IMR-90 (cell line): Measurements from ENCODE around the gene SASH1. TPM values are rescaled to one million over a fixed set of nuclear protein-coding genes. Genes with fewer than 3 reads are reported as not detected.

ENCODE experiments used
- ATAC-seq: fragments of 200-7000 bp; cut with Tn5 transposase; 2 replicates; pipeline ENCODE4 v1.9.1; 2020; ENCODE audit warnings: low read depth, mild to moderate bottlenecking, moderate library complexity
- BruUV-seq: library from RNA; stranded (reverse); fragments of 400-500 nt; replicated peaks from 2 replicates; lab custom pipeline; 2021; lab: Mats Ljungman, UMichigan
- CTCF ChIA-PET: fragments of 300-600 bp; formaldehyde crosslinking; extraction: SDS; loops from one replicate; lab custom pipeline; 2021; ENCODE audit warnings: antibody characterized with exemption; lab: Yijun Ruan, JAX
- POLR2A ChIA-PET: fragments of 300-600 bp; sonication (Branson Sonifier 250); formaldehyde crosslinking; loops from one replicate; lab custom pipeline; 2022; ENCODE audit warnings: antibody characterized with exemption; ENCODE audit not compliant: unreplicated experiment; lab: Charles Lee
- DNase-seq: peaks from one replicate; pipeline ENCODE4 v3.0.0; 2013
- H2AFZ ChIP-seq: replicated peaks from 2 replicates; pipeline ENCODE3; 2013; ENCODE audit warnings: low read length, mild to moderate bottlenecking; ENCODE audit not compliant: poor library complexity
- H2AK5ac ChIP-seq: 2 replicates; pipeline ENCODE4 v1.6.1; 2013; ENCODE audit warnings: low read depth, low read length, inconsistent platforms
- H2AK9ac ChIP-seq: replicated peaks from 2 replicates; pipeline ENCODE3; 2013; ENCODE audit warnings: mild to moderate bottlenecking, low read depth, low read length, moderate library complexity; ENCODE audit not compliant: poor library complexity
- H2BK120ac ChIP-seq: 2 replicates; pipeline ENCODE4 v1.6.1; 2013; ENCODE audit warnings: low read depth, low read length, inconsistent platforms
- H2BK15ac ChIP-seq: 3 replicates; pipeline ENCODE4 v1.6.1; 2013; ENCODE audit warnings: low read depth, low read length, inconsistent platforms
- H2BK20ac ChIP-seq: 2 replicates; pipeline ENCODE4 v1.6.1; 2013; ENCODE audit warnings: low read depth, mild to moderate bottlenecking, inconsistent platforms, low read length, moderate library complexity
- H2BK5ac ChIP-seq: 2 replicates; pipeline ENCODE4 v1.6.1; 2013; ENCODE audit warnings: mild to moderate bottlenecking, low read depth, low read length, inconsistent platforms; ENCODE audit not compliant: poor library complexity, severe bottlenecking
- H3K14ac ChIP-seq: replicated peaks from 2 replicates; pipeline ENCODE4 v1.6.1; 2013; ENCODE audit warnings: low read depth, low read length, inconsistent platforms
- H3K18ac ChIP-seq: 2 replicates; pipeline ENCODE4 v1.6.1; 2013; ENCODE audit warnings: low read depth, low read length, control low read depth
- H3K23ac ChIP-seq: 2 replicates; pipeline ENCODE4 v1.6.1; 2013; ENCODE audit warnings: low read depth, low read length, inconsistent platforms
- H3K27ac ChIP-seq: 2 replicates; pipeline ENCODE4 v1.5.1; 2013; ENCODE audit warnings: mild to moderate bottlenecking, control low read depth, low read length; ENCODE audit not compliant: insufficient read depth
- H3K27me3 ChIP-seq: 2 replicates; pipeline ENCODE4 v1.6.1; 2013; ENCODE audit warnings: low read length; ENCODE audit not compliant: control insufficient read depth, insufficient read depth
- H3K36me3 ChIP-seq: 2 replicates; pipeline ENCODE4 v1.6.1; 2013; ENCODE audit warnings: low read length, mixed read lengths; ENCODE audit not compliant: control insufficient read depth, insufficient read depth
- H3K4ac ChIP-seq: 2 replicates; pipeline ENCODE4 v1.6.1; 2013; ENCODE audit warnings: low read depth, low read length, inconsistent platforms
- H3K4me1 ChIP-seq: 2 replicates; pipeline ENCODE4 v1.6.1; 2013; ENCODE audit warnings: low read length, mixed read lengths; ENCODE audit not compliant: control insufficient read depth, insufficient read depth
- H3K4me2 ChIP-seq: 2 replicates; pipeline ENCODE4 v1.6.1; 2013; ENCODE audit warnings: low read depth, mild to moderate bottlenecking, control low read depth, low read length, moderate library complexity
- H3K4me3 ChIP-seq: 2 replicates; pipeline ENCODE4 v1.5.1; 2013; ENCODE audit warnings: low read depth, mild to moderate bottlenecking, control low read depth, low read length, moderate library complexity; ENCODE audit not compliant: insufficient read depth
- H3K56ac ChIP-seq: 2 replicates; pipeline ENCODE4 v1.6.1; 2013; ENCODE audit warnings: low read length, inconsistent platforms; ENCODE audit not compliant: insufficient read depth; ENCODE audit errors: extremely low read depth
- H3K79me1 ChIP-seq, 2 experiments: 2 replicates each; pipeline ENCODE4 v1.6.1; 2013; ENCODE audit warnings: low read length in 2 of 2, inconsistent platforms in 1 of 2, low read depth in 1 of 2
- H3K9ac ChIP-seq: 2 replicates; pipeline ENCODE4 v1.6.1; 2013; ENCODE audit warnings: low read depth, low read length, control low read depth
- H3K9me1 ChIP-seq: 2 replicates; pipeline ENCODE4 v1.6.1; 2013; ENCODE audit warnings: low read length, inconsistent platforms; ENCODE audit not compliant: insufficient read depth
- H3K9me3 ChIP-seq: 2 replicates; pipeline ENCODE4 v1.6.1; 2013; ENCODE audit warnings: low read length; ENCODE audit not compliant: control insufficient read depth, insufficient read depth
- H4K20me1 ChIP-seq: 2 replicates; pipeline ENCODE4 v1.6.1; 2013; ENCODE audit warnings: low read length, inconsistent platforms; ENCODE audit not compliant: insufficient read depth
- H4K5ac ChIP-seq: 2 replicates; pipeline ENCODE4 v1.6.1; 2013; ENCODE audit warnings: mild to moderate bottlenecking, low read depth, low read length, control low read depth
- H4K8ac ChIP-seq, 2 experiments: 2 replicates each; pipeline ENCODE4 v1.6.1; 2013; ENCODE audit warnings: low read depth in 2 of 2, low read length in 2 of 2, control low read depth in 1 of 2, inconsistent platforms in 1 of 2
- H4K91ac ChIP-seq: 2 replicates; pipeline ENCODE4 v1.6.1; 2013; ENCODE audit warnings: low read depth, low read length, inconsistent platforms; ENCODE audit not compliant: insufficient read depth
- BHLHE40 ChIP-seq: fragments of 150-350 bp; IDR thresholded peaks from 2 replicates; pipeline ENCODE4 v1.6.1; 2016; ENCODE audit warnings: mild to moderate bottlenecking, low read depth, low read length
- CEBPB ChIP-seq: IDR thresholded peaks from 2 replicates; pipeline ENCODE4 v1.6.1; 2012; ENCODE audit warnings: low read depth, low read length, improper control_type of control experiment
- CHD1 ChIP-seq: IDR thresholded peaks from 2 replicates; pipeline ENCODE4 v1.6.1; 2012; ENCODE audit warnings: low read depth, low read length, improper control_type of control experiment
- MAFK ChIP-seq: IDR thresholded peaks from 2 replicates; pipeline ENCODE4 v1.6.1; 2012; ENCODE audit warnings: low read depth, low read length, improper control_type of control experiment
- MXI1 ChIP-seq: IDR thresholded peaks from 2 replicates; pipeline ENCODE4 v1.6.1; 2012; ENCODE audit warnings: low read depth, mild to moderate bottlenecking, low read length, moderate library complexity, borderline replicate concordance
- NFE2L2 ChIP-seq: fragments of 150-350 bp; IDR thresholded peaks from 2 replicates; pipeline ENCODE4 v1.6.1; 2016; ENCODE audit warnings: low read depth, mild to moderate bottlenecking, low read length
- POLR2A ChIP-seq: IDR thresholded peaks from 2 replicates; pipeline ENCODE4 v1.6.1; 2012; ENCODE audit warnings: mild to moderate bottlenecking, low read depth, low read length
- RCOR1 ChIP-seq: IDR thresholded peaks from 2 replicates; pipeline ENCODE4 v1.6.1; 2012; ENCODE audit warnings: mild to moderate bottlenecking, low read length, improper control_type of control experiment; ENCODE audit not compliant: insufficient replicate concordance
- RFX5 ChIP-seq: IDR thresholded peaks from 2 replicates; pipeline ENCODE4 v1.8.0; 2012; ENCODE audit warnings: low read depth, mild to moderate bottlenecking, low read length, moderate library complexity
- SMC3 ChIP-seq: fragments of 150-350 bp; IDR thresholded peaks from 2 replicates; pipeline ENCODE4 v1.6.1; 2016; ENCODE audit warnings: low read depth, mild to moderate bottlenecking, antibody characterized with exemption, low read length, moderate library complexity
- USF2 ChIP-seq: fragments of 150-350 bp; IDR thresholded peaks from 2 replicates; pipeline ENCODE4 v1.6.1; 2017; ENCODE audit warnings: mild to moderate bottlenecking, antibody characterized with exemption, low read length, low read depth
- WGBS, 2 experiments: methylation state at CpG; one replicate each; pipeline versions ENCODE4 v1.1.5 to v1.1.7; 2013; ENCODE audit warnings: missing lambda C conversion rate in 2 of 2; ENCODE audit not compliant: insufficient read length in 1 of 2; ENCODE audit errors: extremely low coverage in 2 of 2; 5-methylcytosine and 5-hydroxymethylcytosine counted together
- dilution Hi-C: fragments of 300-500 bp; cut with HindIII; formaldehyde crosslinking; loops from one replicate; pipeline ENCODE4 v1.14.3; 2018; ENCODE audit warnings: low sequenced_read_pairs; ENCODE audit not compliant: unreplicated experiment
- in situ Hi-C: fragments of 300-500 bp; cut with MboI; formaldehyde crosslinking; loops from 3 replicates; pipeline ENCODE4 v1.14.3; 2019; ENCODE audit warnings: low sequenced_read_pairs, inconsistent platforms, mixed read lengths
- intact Hi-C: fragments of 100-400 bp; cut with micrococcal nuclease; formaldehyde crosslinking; loops from 2 replicates; pipeline ENCODE4 v1.10.0; 2022
- polyA plus RNA-seq, 3 experiments: library from polyadenylated mRNA; depleted of rRNA; stranded (reverse); fragments of >200 nt; gene quantifications; 2 replicates each; pipeline ENCODE4 v1.2.3, GENCODE V29; 2012; ENCODE audit warnings: low replicate concordance in 1 of 3
- total RNA-seq: library from RNA; depleted of rRNA; stranded (reverse); fragments of >200 nt; gene quantifications from 2 replicates; pipeline ENCODE4 v1.2.3, GENCODE V29; 2012
- TF ChIP-seq, protein P1 (sequence below): conservative IDR thresholded peaks from 2 replicates; pipeline ENCODE4 v1.5.1; 2012; ENCODE audit warnings: mild to moderate bottlenecking, low read depth, low read length, improper control_type of control experiment
- TF ChIP-seq, protein P2 (sequence below): fragments of 150-350 bp; IDR thresholded peaks from 2 replicates; pipeline ENCODE4 v1.6.1; 2016; ENCODE audit warnings: low read depth, mild to moderate bottlenecking, low read length, moderate library complexity, borderline replicate concordance

The SASH1 gene
- total and polyA plus RNA-seq, 2 of the 4 experiments (the other 2 are of a cell fraction), result 11.6 to 16.5 TPM

DNA sequence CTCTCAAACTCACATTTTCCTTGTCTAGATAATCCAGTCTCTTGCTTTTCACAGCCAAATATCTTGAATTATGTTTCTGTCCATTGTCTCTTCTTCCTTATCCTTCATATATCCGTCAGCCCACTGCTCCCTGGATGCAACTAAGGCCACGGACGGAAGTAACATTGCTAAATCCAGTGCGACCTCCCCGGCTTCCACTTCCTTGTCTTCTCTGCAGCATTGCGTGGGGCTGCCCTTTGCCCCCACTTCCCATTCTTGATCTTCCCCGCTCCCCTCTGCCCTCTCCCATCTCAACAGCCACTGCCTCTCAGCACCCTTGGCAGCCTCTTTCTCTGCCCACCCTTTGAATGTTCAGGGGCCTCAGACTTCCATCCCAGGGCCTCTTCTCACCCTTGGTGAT, 213.8 kb downstream of the SASH1 start:
- WGBS, 2 experiments, result 76% methylated on average over 6 of the region's 7 CpGs; no CpG with 5 or more reads in 1 of the 2 experiments
- intact Hi-C loops (loop anchor here (5.0 kb wide), 2 partner anchors 391 to 471 kb away; no protein-coding TSS in a partner anchor), dilution Hi-C loops (no loop called here), in situ Hi-C loops (no loop called here)
- Histone ChIP-seq H4K91ac (no peak overlapping the region), H3K27me3 (no peaks in the 10 kb centered on the region), H2AFZ (no peak overlapping the region), H3K4me2 (no peak overlapping the region), H3K9me3 (no peaks in the 10 kb centered on the region; the same call in 1 of the 2 replicates), H2BK5ac (no peak overlapping the region), H3K4me1 (no peaks in the 10 kb centered on the region; the same call in 1 of the 2 replicates), H3K9me1 (peaks cover 7% of the 10 kb centered on the region), H3K14ac (no peak overlapping the region), H3K79me1 (no peaks in the 10 kb centered on the region), H3K36me3 (no peaks in the 10 kb centered on the region), H2AK5ac (no peak overlapping the region), H2BK120ac (no peak overlapping the region), H3K56ac (no peak overlapping the region), H4K5ac (no peak overlapping the region), H2BK15ac (no peak overlapping the region), H3K23ac (no peak overlapping the region), H4K20me1 (no peaks in the 10 kb centered on the region), H4K8ac (no peak overlapping the region), H3K9ac (no peak overlapping the region), H3K18ac (no peak overlapping the region), H2AK9ac (no peak overlapping the region), H3K4ac (no peak overlapping the region), H3K4me3 (no peak overlapping the region), H3K27ac (no peak overlapping the region), H2BK20ac (no peak overlapping the region)
- DNase-seq (no peak), ATAC-seq (no peak)
- CTCF ChIA-PET, result interaction anchor here (1.0 kb wide), 1 partner anchor 22 kb away, joined by 3 read pairs; no protein-coding TSS in a partner anchor
- POLR2A ChIA-PET, result no interaction called here
- TF ChIP-seq NFE2L2, result no peak
- TF ChIP-seq RFX5, result no peak
- TF ChIP-seq, protein P1, sequence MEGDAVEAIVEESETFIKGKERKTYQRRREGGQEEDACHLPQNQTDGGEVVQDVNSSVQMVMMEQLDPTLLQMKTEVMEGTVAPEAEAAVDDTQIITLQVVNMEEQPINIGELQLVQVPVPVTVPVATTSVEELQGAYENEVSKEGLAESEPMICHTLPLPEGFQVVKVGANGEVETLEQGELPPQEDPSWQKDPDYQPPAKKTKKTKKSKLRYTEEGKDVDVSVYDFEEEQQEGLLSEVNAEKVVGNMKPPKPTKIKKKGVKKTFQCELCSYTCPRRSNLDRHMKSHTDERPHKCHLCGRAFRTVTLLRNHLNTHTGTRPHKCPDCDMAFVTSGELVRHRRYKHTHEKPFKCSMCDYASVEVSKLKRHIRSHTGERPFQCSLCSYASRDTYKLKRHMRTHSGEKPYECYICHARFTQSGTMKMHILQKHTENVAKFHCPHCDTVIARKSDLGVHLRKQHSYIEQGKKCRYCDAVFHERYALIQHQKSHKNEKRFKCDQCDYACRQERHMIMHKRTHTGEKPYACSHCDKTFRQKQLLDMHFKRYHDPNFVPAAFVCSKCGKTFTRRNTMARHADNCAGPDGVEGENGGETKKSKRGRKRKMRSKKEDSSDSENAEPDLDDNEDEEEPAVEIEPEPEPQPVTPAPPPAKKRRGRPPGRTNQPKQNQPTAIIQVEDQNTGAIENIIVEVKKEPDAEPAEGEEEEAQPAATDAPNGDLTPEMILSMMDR, result no peak
- TF ChIP-seq USF2, result no peak
- no peak for TF ChIP-seq BHLHE40
- no peak for TF ChIP-seq MAFK
- TF ChIP-seq POLR2A, result no peak
- no peak for TF ChIP-seq RCOR1
- TF ChIP-seq CHD1, result no peak
- no peak for TF ChIP-seq MXI1
- TF ChIP-seq, protein P2, sequence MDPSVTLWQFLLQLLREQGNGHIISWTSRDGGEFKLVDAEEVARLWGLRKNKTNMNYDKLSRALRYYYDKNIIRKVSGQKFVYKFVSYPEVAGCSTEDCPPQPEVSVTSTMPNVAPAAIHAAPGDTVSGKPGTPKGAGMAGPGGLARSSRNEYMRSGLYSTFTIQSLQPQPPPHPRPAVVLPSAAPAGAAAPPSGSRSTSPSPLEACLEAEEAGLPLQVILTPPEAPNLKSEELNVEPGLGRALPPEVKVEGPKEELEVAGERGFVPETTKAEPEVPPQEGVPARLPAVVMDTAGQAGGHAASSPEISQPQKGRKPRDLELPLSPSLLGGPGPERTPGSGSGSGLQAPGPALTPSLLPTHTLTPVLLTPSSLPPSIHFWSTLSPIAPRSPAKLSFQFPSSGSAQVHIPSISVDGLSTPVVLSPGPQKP, result no peak
- TF ChIP-seq CEBPB, result no peak
- TF ChIP-seq SMC3, result no peak
- no TSS peak for BruUV-seq
